AG09319 (cell line): ENCODE results near the gene DESI1.
"Not testable (repeated sequence)": the region's sequence is repeated elsewhere in the genome, so short reads cannot be mapped to it uniquely, and the experiment has no call there.

ENCODE experiments used
- DNase-seq: peaks from one replicate; pipeline ENCODE4 v3.0.0-alpha.2; 2010; ENCODE audit warnings: low read depth; ENCODE audit errors: extremely low read depth
- TF ChIP-seq, protein P1 (sequence below): IDR thresholded peaks from 2 replicates; pipeline ENCODE4 v1.5.1; 2011; ENCODE audit warnings: low read depth, mild to moderate bottlenecking, inconsistent platforms, low read length, moderate library complexity

The DESI1 gene

DNA sequence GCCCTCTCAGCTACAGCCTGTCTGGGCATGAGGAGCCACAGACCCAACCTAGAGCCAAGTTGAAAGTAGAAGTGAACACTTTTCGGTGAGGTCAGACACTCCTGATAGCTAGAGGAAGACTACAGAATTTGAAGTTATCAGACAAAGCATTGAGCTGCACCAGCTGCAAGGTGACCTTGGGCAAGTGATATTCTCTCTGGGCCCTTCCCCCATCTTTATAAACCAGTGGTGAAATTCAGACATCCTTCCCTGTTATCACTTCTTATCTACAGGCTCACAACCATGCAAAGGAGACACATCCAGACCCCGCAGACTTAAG, 23.2 kb downstream of the DESI1 start:
- no peak for DNase-seq

DNA sequence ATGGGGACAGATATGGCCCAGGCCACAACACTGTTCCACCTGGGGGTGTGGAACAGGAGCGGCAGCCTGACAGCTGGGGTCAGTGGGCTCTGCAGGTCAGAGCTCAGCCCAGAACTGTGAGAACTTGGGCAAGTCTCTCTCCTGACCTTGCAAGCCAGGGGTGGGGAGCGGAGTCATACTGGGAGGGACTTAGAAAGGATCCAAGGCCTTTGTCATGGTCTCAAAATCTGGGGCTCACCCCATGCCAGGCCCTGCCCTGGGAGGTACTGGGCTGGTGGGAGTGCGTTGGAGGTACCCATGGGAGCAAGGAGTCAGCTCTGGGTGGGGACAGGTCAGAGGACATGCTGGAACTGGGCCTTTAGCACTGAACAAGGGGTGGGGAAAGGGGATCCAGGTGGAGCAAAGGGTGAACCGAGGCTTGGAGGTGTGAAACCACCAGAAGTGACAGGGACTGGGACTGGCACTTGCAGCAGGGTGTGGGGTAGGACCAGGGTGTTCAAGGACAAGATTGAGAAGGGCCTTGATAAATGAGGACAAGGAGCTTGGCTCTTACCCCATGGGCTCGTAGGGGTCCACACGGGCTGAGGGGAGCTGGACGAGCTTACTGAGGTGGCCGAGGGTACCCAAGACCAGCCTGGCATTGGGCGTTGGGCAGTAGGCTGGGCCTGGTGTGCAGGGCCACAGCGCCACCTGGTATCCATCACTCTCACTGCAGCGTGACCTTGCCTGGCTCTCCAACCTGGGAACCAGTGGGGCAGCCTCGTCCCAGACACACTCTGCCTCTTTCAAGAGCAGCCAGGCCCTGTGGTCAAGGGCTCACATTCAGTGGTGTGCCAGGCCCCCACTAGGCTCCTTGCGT, 23.8 kb downstream of the DESI1 start:
- no peak for DNase-seq
- TF ChIP-seq, protein P1, sequence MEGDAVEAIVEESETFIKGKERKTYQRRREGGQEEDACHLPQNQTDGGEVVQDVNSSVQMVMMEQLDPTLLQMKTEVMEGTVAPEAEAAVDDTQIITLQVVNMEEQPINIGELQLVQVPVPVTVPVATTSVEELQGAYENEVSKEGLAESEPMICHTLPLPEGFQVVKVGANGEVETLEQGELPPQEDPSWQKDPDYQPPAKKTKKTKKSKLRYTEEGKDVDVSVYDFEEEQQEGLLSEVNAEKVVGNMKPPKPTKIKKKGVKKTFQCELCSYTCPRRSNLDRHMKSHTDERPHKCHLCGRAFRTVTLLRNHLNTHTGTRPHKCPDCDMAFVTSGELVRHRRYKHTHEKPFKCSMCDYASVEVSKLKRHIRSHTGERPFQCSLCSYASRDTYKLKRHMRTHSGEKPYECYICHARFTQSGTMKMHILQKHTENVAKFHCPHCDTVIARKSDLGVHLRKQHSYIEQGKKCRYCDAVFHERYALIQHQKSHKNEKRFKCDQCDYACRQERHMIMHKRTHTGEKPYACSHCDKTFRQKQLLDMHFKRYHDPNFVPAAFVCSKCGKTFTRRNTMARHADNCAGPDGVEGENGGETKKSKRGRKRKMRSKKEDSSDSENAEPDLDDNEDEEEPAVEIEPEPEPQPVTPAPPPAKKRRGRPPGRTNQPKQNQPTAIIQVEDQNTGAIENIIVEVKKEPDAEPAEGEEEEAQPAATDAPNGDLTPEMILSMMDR, result peak; percentile 82

More for the DNA sequence above, 23.2 kb downstream of the DESI1 start:
- TF ChIP-seq, protein P1, result no peak

DNA sequence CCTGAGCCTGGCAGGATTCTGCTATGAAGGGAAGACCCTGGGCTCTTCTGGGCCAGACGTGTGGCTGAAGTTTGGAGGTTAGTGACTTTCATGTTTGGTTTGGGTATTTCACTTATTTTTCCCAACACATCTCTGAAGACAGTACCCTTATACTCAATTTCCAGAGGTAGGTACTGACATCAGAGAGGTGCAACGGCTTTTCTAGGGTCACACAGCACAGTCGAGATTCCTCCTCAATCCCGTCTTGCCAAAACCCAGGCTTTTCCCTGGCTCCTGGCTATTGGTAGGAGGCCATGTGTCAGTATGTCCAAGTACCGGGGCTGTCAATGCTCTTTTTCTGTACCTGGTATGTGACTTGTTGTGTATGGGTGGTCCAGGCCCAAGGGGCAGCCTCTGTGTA, 25.1 kb downstream of the DESI1 start:
- DNase-seq, result no peak
- TF ChIP-seq, protein P1, result no peak

DNA sequence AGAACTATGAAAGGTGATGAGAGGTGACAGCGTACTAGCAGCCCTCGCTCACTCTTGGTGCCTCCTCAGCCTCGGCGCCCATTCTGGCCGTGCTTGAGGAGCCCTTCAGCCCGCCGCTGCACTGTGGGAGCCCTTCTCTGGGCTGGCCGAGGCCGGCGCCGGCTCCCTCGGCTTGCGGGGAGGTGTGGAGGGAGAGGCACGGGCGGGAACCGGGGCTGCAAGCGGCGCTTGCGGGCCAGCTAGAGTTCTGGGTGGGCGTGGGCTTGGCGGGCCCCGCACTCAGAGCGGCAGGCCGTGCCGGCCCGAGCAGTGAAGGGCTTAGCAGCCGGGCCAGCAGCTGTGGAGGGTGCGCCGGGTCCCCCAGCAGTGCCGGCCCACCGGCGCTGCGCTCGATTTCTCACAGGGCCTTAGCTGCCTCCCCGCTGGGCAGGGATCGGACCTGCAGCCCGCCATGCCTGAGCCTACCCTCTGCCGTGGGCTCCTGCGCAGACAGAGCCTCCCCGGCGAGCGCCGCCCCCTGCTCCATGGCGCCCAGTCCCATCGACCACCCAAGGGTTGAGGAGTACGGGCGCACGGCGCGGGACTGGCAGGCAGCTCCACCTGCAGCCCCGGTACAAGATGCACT, 27.4 kb downstream of the DESI1 start:
- DNase-seq, result not testable (repeated sequence)

DNA sequence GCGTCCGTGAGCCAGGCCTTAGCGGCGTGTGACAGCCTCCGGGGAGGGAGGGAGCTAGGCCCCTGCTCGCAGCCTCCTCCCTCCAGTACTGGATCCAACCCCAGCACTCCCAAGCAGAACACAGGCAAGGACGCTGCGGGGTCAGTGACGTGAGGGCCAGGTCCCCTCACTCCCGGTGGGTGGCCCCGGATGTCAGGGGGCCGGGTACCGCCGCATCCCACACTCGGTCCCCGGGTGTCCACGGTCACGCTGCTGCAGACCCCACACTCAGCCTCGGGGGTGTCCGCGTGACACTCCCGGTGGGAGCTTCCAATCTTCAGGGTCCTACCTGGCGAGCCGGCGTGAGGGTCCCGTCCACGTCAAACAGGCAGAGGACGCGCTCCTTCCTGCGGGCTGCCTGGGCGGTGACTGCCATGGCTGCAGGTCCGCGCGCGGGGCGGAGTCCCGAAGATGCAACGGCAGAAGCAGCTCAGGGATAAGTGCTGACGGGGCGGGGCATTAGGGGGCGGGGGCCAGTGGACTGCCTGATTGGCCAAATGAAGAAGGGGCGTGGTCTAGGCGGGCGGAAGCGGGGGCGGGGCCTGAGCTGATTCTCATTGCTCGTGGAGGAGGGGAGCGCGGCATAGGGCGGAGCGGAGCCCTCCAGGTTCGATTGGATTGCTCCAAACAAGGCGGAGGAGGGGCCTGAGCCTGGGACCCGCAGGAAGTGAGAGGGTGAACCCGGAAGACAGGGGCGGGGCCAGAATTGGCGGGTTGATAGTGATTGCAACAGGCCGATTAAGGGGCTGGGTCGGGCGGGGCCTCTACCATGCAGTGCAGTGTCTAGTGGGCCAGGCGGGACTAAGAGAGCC, 31.2 kb downstream of the DESI1 start, which contains the start of gene PMM1:
Gene PMM1, minus strand, starts transcription at position 450 of the 851 bp plus-strand sequence. Its CDS starts 35 bp downstream, at position 415.
- TF ChIP-seq, protein P1, result no peak
- peak; percentile 99 for DNase-seq

DNA sequence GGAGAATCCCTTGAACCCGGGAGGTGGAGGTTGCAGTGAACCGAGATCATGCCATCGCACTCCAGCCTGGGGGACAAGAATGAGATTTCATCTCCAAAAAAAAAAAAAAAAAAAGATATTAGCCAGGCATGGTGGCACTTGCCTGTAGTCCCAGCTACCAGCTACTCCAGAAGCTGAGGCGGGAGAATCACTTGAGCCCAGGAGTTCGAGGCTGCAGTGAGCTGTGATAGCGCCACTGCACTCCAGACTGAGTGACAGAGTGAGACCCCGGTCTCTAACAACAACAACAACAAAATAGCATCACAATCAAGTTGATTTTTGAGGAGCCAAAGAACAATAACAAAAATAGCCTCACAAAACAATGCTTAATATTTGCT, 33.5 kb downstream of the DESI1 start:
- TF ChIP-seq, protein P1, result no peak
- no peak for DNase-seq

DNA sequence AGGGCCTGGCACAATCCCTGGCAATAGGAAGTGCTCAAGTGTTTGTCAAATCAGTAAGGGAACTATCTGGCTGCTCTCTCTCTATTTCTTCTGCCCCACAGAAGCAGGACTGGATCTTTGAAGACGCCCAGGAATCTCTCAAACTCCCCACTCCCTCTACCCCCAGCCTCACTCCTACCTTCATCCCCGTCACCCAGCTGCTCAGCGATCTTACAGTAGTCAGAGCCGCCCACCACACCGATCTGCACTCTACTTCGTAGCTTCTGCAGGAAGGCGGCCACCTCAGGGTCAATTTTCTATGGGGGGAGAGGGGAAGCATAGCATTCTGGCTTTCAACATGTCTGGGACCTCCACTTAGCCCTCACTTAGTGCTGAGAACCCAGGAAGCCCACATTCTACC, 34.9 kb downstream of the DESI1 start:
- no peak for DNase-seq
- TF ChIP-seq, protein P1, result no peak
